Duodenal mucosa (tissue), 2 donors: ENCODE measurements around the gene ANKRD28.
A peak's percentile ranks its signal among the peaks of the same experiment; 100 is the strongest.

Experiments used
- H3K27ac ChIP-seq: one replicate; pipeline ENCODE4 v1.7.0; 2013; ENCODE audit warnings: low read depth, low read length
- H3K27me3 ChIP-seq, 2 donors: one replicate each; pipeline ENCODE4 v1.7.0; 2013; ENCODE audit warnings: low read length in 2 of 2, control low read depth in 1 of 2; ENCODE audit not compliant: insufficient read depth in 2 of 2, control insufficient read depth in 1 of 2
- H3K36me3 ChIP-seq, 2 donors: one replicate each; pipeline ENCODE4 v1.7.0; 2013; ENCODE audit warnings: low read length in 2 of 2, control low read depth in 1 of 2; ENCODE audit not compliant: insufficient read depth in 2 of 2, control insufficient read depth in 1 of 2
- H3K4me1 ChIP-seq, 2 donors: one replicate each; pipeline ENCODE4 v1.7.0; 2013; ENCODE audit warnings: low read length in 2 of 2, control low read depth in 1 of 2; ENCODE audit not compliant: insufficient read depth in 2 of 2, control insufficient read depth in 1 of 2
- H3K4me3 ChIP-seq, 2 donors: one replicate each; pipeline ENCODE4 v1.7.0; 2013; ENCODE audit warnings: low read length in 2 of 2, low read depth in 1 of 2
- H3K9ac ChIP-seq, 2 donors: one replicate each; pipeline ENCODE4 v1.7.0; 2013; ENCODE audit warnings: low read length in 2 of 2, low read depth in 1 of 2
- H3K9me3 ChIP-seq, 2 donors: one replicate each; pipeline ENCODE4 v1.7.0; 2013; ENCODE audit warnings: low read length in 2 of 2, control low read depth in 1 of 2; ENCODE audit not compliant: control insufficient read depth in 1 of 2

The ANKRD28 gene

DNA sequence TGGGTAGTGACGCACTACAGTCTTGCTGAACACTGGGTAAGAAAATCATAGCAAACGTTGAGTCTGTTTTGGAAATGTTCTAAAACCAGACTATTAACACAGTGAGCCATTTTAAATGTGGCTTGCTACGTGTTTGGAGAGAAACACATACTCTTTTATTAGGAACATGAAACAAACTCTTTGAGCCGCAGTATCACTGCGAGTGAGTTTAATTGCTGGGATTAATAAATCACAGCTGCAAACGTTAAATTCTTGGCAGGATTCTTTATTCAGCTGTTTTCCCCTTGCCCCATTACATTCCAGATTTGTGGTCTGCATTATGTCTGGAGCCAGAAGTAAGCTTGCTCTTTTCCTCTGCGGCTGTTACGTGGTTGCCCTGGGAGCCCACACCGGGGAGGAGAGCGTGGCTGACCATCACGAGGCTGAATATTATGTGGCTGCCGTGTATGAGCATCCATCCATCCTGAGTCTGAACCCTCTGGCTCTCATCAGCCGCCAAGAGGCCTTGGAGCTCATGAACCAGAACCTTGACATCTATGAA lies 162.6 kb downstream of the ANKRD28 start:
- Histone ChIP-seq H3K4me1 (peaks cover 8 to 23% of the 10 kb centered on the region in 2 donors), H3K9ac (no peak overlapping the region), H3K4me3 (no peak overlapping the region)

DNA sequence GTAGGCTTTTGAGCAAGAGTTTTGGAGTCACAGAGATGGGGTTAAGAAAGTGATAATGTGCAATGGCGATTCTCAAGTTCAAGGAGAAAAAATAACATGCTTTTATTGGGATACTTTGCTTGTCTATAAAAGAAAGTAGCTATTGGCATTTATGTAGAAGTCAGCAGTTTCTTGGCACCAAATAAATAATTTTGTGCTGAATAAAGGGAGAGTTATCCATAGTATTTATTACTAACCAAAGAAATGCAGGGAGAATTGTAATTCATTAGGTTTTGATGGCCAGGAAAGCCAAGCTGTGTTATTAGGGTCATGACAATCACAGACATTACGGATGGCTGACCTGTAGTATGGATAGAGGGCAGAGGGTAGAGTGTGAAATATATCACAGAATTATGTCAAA lies 163.1 kb downstream of the ANKRD28 start:
- peaks cover 8 to 23% of the 10 kb centered on the region in 2 donors for H3K4me1 ChIP-seq
- no peak overlapping the region for H3K9ac ChIP-seq
- no peak overlapping the region for H3K27ac ChIP-seq
- no peaks in the 10 kb centered on the region for H3K9me3 ChIP-seq
- no peaks in the 10 kb centered on the region for H3K27me3 ChIP-seq
- H3K4me3 ChIP-seq, result no peak overlapping the region
- peaks cover 0 to 3% of the 10 kb centered on the region in 2 donors for H3K36me3 ChIP-seq

More for the DNA sequence above, 162.6 kb downstream of the ANKRD28 start:
- Histone ChIP-seq H3K9me3 (no peaks in the 10 kb centered on the region), H3K27ac (no peak overlapping the region), H3K27me3 (no peaks in the 10 kb centered on the region), H3K36me3 (peaks cover 0 to 3% of the 10 kb centered on the region in 2 donors)

DNA sequence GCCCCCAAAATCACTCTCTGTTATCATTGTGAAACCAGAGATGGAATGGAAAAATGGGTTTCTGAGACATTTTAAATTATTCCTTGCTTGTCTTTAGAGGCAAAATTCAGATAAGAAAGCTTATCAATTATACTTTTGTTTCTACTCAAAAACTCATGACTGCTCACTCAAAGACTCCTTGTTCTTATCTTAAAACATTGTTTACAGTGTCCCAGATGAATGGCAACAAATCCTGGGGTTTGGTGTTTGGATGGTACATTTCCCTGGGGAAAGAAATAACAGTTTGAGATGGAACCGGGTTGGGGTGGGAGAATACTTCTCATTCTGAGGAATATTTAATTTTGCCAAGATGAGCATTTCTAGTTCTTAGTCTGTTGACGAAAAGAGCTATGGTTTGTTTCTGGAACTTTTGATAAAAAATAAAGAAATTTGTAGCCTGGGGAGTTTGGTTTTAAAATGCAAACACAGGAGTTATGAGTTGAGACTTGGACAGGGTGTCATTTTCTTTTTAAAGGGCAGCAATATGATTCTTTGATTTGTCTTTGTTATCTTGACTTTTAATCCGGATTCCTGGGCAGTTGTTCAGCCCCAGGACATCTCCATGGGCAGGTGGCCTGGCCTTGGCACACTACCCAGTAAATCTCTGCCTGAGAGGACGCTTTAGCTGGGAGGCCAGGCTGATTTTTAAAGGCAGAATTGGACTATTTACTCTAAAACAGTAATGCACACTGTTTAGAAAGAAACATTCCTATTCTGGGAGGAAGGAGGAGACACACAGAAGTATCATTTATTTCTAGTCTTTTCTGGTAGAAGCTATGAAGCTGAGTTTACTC lies 163.8 kb downstream of the ANKRD28 start:
- H3K4me3 ChIP-seq, result no peak overlapping the region
- H3K36me3 ChIP-seq, result peaks cover 0 to 3% of the 10 kb centered on the region in 2 donors
- H3K9me3 ChIP-seq, result no peaks in the 10 kb centered on the region
- peaks cover 8 to 23% of the 10 kb centered on the region in 2 donors for H3K4me1 ChIP-seq
- no peaks in the 10 kb centered on the region for H3K27me3 ChIP-seq
- H3K27ac ChIP-seq, result no peak overlapping the region
- no peak overlapping the region for H3K9ac ChIP-seq

DNA sequence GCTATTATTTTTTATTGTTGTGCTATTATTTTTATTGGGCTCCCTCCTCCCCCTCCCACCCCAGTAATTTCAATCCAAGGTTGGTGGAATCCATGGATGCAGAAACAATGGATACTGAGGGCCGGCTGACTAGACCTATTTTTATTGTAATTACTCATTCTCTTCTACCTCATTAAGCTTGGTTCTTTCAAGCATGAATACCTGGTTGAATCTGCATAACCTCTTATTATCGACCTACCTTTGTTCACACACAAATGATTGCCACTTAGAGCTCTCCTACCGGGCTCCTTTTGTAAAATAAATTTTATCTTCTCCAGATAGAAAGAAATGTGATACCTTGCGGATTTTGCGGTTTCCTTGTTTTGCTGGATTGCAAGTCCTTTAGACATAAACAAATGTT lies 164.6 kb downstream of the ANKRD28 start:
- H3K36me3 ChIP-seq, result peaks cover 0 to 3% of the 10 kb centered on the region in 2 donors
- no peaks in the 10 kb centered on the region for H3K9me3 ChIP-seq
- no peak overlapping the region for H3K9ac ChIP-seq
- no peak overlapping the region for H3K27ac ChIP-seq
- H3K4me3 ChIP-seq, result no peak overlapping the region
- peaks cover 8 to 23% of the 10 kb centered on the region in 2 donors for H3K4me1 ChIP-seq
- no peaks in the 10 kb centered on the region for H3K27me3 ChIP-seq

DNA sequence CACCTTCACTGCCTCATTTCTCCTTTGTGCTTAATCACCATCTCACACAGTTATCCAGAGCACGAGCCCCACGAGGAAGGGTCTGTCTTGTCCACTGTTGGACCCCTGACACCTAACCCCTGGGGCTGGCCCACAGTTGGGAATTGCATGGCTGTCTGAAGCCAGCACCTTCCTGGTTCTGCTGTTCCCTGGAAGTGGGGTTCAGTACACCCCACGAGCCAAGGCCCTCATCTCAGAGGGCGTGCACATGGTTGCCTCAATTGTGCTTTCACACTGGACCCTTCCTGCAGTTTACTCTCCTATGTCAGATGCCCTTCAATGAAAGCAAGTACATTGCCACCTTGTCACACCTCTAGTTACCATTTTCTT lies 165.6 kb downstream of the ANKRD28 start:
- H3K4me1 ChIP-seq, result peaks cover 8 to 18% of the 10 kb centered on the region in 2 donors
- H3K4me3 ChIP-seq, result no peak overlapping the region
- H3K9me3 ChIP-seq, result no peaks in the 10 kb centered on the region
- H3K36me3 ChIP-seq, result peaks cover 0 to 3% of the 10 kb centered on the region in 2 donors
- H3K27ac ChIP-seq, result no peak overlapping the region
- no peaks in the 10 kb centered on the region for H3K27me3 ChIP-seq
- no peak overlapping the region for H3K9ac ChIP-seq

DNA sequence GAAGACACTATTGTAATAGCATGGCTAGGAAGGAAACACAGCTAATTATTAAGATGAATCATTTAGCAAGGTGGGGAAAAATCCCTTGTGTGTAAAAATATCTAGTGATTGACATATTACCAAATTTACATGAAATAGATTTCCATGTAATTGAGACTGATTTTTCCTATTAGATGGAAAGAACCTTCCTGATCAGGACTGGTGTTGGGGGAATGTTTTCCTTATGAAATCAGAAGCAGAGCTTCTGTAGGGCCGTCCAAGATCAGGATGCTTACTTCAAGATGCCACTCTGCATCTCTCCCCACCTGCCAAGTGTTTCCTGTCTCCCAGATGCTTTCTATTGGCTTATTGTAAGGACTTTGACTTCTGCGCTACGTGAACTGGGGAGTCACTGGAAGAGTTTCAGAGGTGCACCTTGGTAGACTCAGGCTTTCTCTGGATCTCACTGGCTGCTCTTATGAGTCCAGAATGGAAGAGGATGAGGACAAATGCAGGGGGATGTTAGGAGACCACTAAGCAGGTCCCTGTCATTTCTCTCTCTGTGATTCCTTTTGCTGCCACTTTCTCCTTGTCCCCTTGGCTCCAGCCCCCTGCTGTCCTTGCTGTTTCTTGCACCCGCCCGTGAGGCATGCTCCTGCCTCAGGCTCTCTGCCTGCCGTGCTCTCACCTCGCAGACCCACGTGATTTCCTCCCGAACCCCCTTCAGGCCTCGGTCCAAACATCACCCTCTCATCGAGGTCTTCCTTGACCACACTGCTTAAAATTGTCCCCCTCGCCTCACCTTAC lies 166.2 kb downstream of the ANKRD28 start:
- Histone ChIP-seq H3K27me3 (no peaks in the 10 kb centered on the region), H3K27ac (no peak overlapping the region), H3K9me3 (no peaks in the 10 kb centered on the region), H3K36me3 (peaks cover 0 to 3% of the 10 kb centered on the region in 2 donors), H3K4me3 (no peak overlapping the region), H3K9ac (no peak overlapping the region), H3K4me1 (peaks cover 8 to 14% of the 10 kb centered on the region in 2 donors)

DNA sequence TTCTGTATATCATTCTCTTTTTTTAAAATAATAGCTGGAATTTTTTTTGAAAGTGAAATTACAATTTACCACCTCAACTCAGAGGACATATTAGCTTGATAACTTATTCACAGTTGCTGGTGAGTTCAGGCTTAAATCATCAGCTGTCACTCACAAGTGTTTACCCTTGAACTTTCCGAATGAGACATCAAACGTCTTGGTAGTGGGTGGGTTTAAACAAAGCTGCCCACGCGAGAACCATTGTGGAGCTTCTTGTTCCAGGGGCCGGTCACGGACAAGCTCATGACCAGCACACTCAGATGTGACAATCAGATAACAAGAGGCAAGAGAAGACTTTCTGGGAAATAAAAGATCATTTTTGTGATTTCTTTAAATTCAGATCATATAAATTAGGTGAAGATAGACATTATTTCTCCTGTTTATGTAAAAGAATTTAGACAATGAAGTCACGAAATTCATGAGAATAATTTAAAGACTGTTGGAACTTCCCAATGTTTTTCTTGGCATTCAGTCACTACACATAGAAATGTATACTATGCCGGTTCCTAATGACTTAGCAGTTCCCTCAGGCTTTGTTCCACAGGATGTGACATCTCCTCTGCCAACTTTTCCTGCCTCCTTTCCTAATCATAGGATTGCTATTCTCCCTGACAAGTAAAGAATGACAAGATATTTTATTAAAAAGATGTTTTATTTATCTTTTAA lies 167.0 kb downstream of the ANKRD28 start:
- Histone ChIP-seq H3K4me1 (peaks cover 7 to 8% of the 10 kb centered on the region in 2 donors), H3K4me3 (peak overlapping the region; percentile 43 to 50), H3K27me3 (no peaks in the 10 kb centered on the region), H3K27ac (no peak overlapping the region), H3K9ac (peak overlapping the region in 1 of 2 donors; percentile 2), H3K36me3 (peaks cover 0 to 3% of the 10 kb centered on the region in 2 donors), H3K9me3 (no peaks in the 10 kb centered on the region)

DNA sequence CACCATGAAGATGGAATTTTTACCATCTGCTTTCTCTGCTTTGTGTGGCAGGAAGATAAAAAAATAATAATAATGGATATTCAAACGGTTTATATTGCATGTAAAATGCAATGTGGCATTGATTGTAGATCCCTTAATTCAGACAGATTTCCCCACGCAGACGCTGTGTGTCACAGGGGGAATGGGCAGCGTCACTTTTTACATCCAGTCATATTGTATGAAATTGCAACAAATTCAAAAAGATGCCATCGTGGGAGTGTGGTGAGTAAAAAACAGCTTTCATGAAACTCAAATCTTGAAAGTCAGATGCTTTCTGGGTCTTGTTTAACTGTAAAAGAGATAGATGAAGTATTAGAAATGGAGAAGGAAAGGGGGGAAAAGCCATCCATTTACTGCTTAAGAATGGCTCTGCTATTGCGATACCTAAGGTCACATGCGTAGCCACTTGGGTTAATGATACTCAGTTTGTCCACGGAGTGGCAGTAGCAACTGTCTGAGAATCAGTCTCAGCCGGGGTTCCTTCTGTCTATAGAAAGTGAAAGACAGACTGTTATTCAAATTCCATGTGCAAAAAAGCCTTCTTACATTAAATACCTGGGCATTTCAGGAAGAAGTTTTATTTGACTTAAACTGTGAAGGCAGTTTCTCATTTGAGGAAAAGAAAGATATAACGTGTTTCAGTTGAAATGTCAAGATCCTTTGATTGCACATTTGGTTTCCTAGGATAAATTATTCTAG lies 167.8 kb downstream of the ANKRD28 start:
- peaks cover 7 to 8% of the 10 kb centered on the region in 2 donors for H3K4me1 ChIP-seq
- H3K4me3 ChIP-seq, result peak overlapping the region; percentile 43 to 50
- H3K36me3 ChIP-seq, result peaks cover 0 to 3% of the 10 kb centered on the region in 2 donors
- no peak overlapping the region for H3K27ac ChIP-seq
- no peaks in the 10 kb centered on the region for H3K27me3 ChIP-seq
- no peaks in the 10 kb centered on the region for H3K9me3 ChIP-seq
- no peak overlapping the region for H3K9ac ChIP-seq

DNA sequence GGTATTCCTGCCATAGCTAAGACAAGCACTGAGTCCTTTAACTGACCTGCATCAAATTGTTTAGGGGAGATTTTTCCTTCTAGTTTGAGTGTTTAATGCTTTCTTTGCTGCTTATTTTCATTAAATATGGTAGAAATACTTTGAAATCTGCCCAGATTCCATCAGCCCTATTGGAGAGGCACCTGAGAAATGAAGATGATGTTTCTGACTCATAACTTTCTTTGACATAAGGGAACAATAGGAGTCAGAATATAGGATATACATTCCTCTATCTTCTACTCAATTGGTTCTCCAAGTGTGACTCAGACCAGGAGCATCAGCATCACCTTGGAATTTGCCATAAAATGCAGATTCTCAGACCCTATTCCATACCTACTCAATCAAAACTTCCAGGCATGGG lies 168.8 kb downstream of the ANKRD28 start:
- H3K27me3 ChIP-seq, result no peaks in the 10 kb centered on the region
- no peak overlapping the region for H3K4me3 ChIP-seq
- H3K9ac ChIP-seq, result no peak overlapping the region
- no peak overlapping the region for H3K27ac ChIP-seq
- H3K36me3 ChIP-seq, result peaks cover 0 to 3% of the 10 kb centered on the region in 2 donors
- no peaks in the 10 kb centered on the region for H3K9me3 ChIP-seq
- peaks cover 7 to 8% of the 10 kb centered on the region in 2 donors for H3K4me1 ChIP-seq
